Keratinocyte (primary cell): ENCODE results near the gene PSG1. TPM values are rescaled to one million over a fixed set of nuclear protein-coding genes. Genes with fewer than 3 reads are reported as not detected.
"Not testable (repeated sequence)": the region's sequence is repeated elsewhere in the genome, so short reads cannot be mapped to it uniquely, and the experiment has no call there.

Experiments used
- DNase-seq: peaks from one replicate; pipeline ENCODE4 v3.0.0-alpha.2; 2011; ENCODE audit warnings: low read depth, missing footprints, low spot score
- FAIRE-seq: peaks from 2 replicates; lab custom pipeline; 2011; peaks lifted over from hg19 to GRCh38; lab: Jason Lieb, UNC
- H2AFZ ChIP-seq: 2 replicates; pipeline ENCODE4 v1.6.0; 2012; ENCODE audit warnings: low read length, control low read depth, inconsistent platforms; ENCODE audit not compliant: control insufficient read depth
- H3K27ac ChIP-seq: 2 replicates; pipeline ENCODE4 v1.5.1; 2011; ENCODE audit warnings: low read length; ENCODE audit not compliant: control insufficient read depth, insufficient read depth
- H3K27me3 ChIP-seq: 3 replicates; pipeline ENCODE4 v1.6.0; 2011; ENCODE audit warnings: low read length; ENCODE audit not compliant: control insufficient read depth, insufficient read depth; ENCODE audit errors: extremely low read depth
- H3K36me3 ChIP-seq, 2 experiments: 2 replicates in 1 of 2; 3 replicates in 1 of 2; pipeline ENCODE4 v1.5.1; 2011; ENCODE audit warnings: low read length in 2 of 2, mild to moderate bottlenecking in 1 of 2; ENCODE audit not compliant: control insufficient read depth in 2 of 2, insufficient read depth in 2 of 2; ENCODE audit errors: extremely low read depth in 1 of 2
- H3K4me1 ChIP-seq: 3 replicates; pipeline ENCODE4 v1.5.1; 2011; ENCODE audit warnings: low read length; ENCODE audit not compliant: control insufficient read depth, insufficient read depth; ENCODE audit errors: extremely low read depth
- H3K4me2 ChIP-seq: 3 replicates; pipeline ENCODE4 v1.6.0; 2011; ENCODE audit warnings: low read depth, low read length; ENCODE audit not compliant: control insufficient read depth, insufficient read depth; ENCODE audit errors: extremely low read depth
- H3K4me3 ChIP-seq, 3 experiments: fragments of 200-600 bp in 1 of 3; sonication (generic) in 1 of 3; 2 replicates in 2 of 3; 3 replicates in 1 of 3; pipeline ENCODE4 v1.5.1; 2011 to 2016; ENCODE audit warnings: low read length in 3 of 3, mild to moderate bottlenecking in 3 of 3, control low read depth in 2 of 3, inconsistent platforms in 1 of 3, low read depth in 1 of 3, mixed read lengths in 1 of 3, mixed run types in 1 of 3, moderate library complexity in 1 of 3; ENCODE audit not compliant: control insufficient read depth in 2 of 3, insufficient read depth in 2 of 3; ENCODE audit errors: extremely low read depth in 1 of 3
- H3K79me2 ChIP-seq: 2 replicates; pipeline ENCODE4 v1.6.0; 2012; ENCODE audit warnings: low read length; ENCODE audit not compliant: control insufficient read depth, insufficient read depth
- H3K9ac ChIP-seq: 3 replicates; pipeline ENCODE4 v1.6.0; 2011; ENCODE audit warnings: low read length; ENCODE audit not compliant: control insufficient read depth, insufficient read depth; ENCODE audit errors: extremely low read depth
- H3K9me1 ChIP-seq: 3 replicates; pipeline ENCODE4 v1.6.0; 2011; ENCODE audit warnings: low read length; ENCODE audit not compliant: control insufficient read depth, insufficient read depth; ENCODE audit errors: extremely low read depth
- H3K9me3 ChIP-seq: 2 replicates; pipeline ENCODE4 v1.5.1; 2012; ENCODE audit warnings: low read depth, low read length; ENCODE audit not compliant: control insufficient read depth
- H4K20me1 ChIP-seq: 3 replicates; pipeline ENCODE4 v1.6.0; 2011; ENCODE audit warnings: low read length; ENCODE audit not compliant: control insufficient read depth, insufficient read depth; ENCODE audit errors: extremely low read depth
- CTCF ChIP-seq, 3 experiments: IDR thresholded peaks in 1 of 3; conservative IDR thresholded peaks in 1 of 3; optimal IDR thresholded peaks in 1 of 3; 2 replicates in 2 of 3; 3 replicates in 1 of 3; pipeline versions ENCODE3 to v1.5.1; 2011; ENCODE audit warnings: low read length in 3 of 3, mild to moderate bottlenecking in 3 of 3, moderate library complexity in 2 of 3, control low read depth in 1 of 3, inconsistent platforms in 1 of 3; ENCODE audit not compliant: insufficient read depth in 2 of 3; ENCODE audit errors: extremely low read depth in 1 of 3
- EZH2 ChIP-seq: IDR thresholded peaks from one replicate; pipeline ENCODE4 v1.6.1; 2012; ENCODE audit warnings: inconsistent platforms, mild to moderate bottlenecking, low read length, moderate library complexity
- dilution Hi-C: fragments of 300-500 bp; cut with MboI; formaldehyde crosslinking; loops from one replicate; pipeline ENCODE4 v1.7.0; 2020; ENCODE audit warnings: low sequenced_read_pairs; ENCODE audit not compliant: extremely low pct_ligation_motif_present
- polyA plus RNA-seq, 5 experiments: library from polyadenylated mRNA; depleted of rRNA in 3 of 5; stranded (reverse) in 3 of 5; stranded (forward) in 1 of 5; unstranded in 1 of 5; fragments of >200 nt; gene quantifications; 1 replicate in 1 of 5; 2 replicates in 3 of 5; 3 replicates in 1 of 5; pipeline versions ENCODE4 v1.2.1 to v1.2.3, GENCODE V29; 2011 to 2012; ENCODE audit warnings: missing spikeins in 2 of 5, low read depth in 1 of 5, low replicate concordance in 1 of 5

PSG1 gene
- polyA plus RNA-seq, 1 donor (not counting 4 experiments of a cell fraction or from before 2014, with no cell fraction given): 0.24 TPM

- H3K9ac ChIP-seq, H3K27me3 ChIP-seq, H3K36me3 ChIP-seq, H3K9me3 ChIP-seq, FAIRE-seq, H3K9me1 ChIP-seq, H4K20me1 ChIP-seq, dilution Hi-C loops, H3K79me2 ChIP-seq, DNase-seq: not testable (repeated sequence)
- peak overlapping the region in 1 of 3 experiments; percentile 12 for H3K4me3 ChIP-seq
- H3K4me2 ChIP-seq: peak overlapping the region; percentile 45
- peaks cover 30% of the 10 kb centered on the region for H3K4me1 ChIP-seq
- H2AFZ ChIP-seq: peak overlapping the region; percentile 26
- H3K27ac ChIP-seq: peak overlapping the region; percentile 91
Observed at GRCh38 chr19:42852821-42853220, 26.7 kb downstream of the PSG1 start.

GRCh38 chr19:42851718-42852280 is 27.7 kb downstream of the PSG1 start:
- H4K20me1 ChIP-seq, H3K36me3 ChIP-seq, dilution Hi-C loops, H3K27me3 ChIP-seq, DNase-seq, H3K9me1 ChIP-seq, H3K9me3 ChIP-seq, H3K79me2 ChIP-seq, H3K4me3 ChIP-seq: not testable (repeated sequence)
- Histone ChIP-seq H3K4me2 (peak overlapping the region; percentile 57), H2AFZ (peak overlapping the region; percentile 2), H3K27ac (peak overlapping the region; percentile 91), H3K4me1 (peaks cover 30% of the 10 kb centered on the region), H3K9ac (peak overlapping the region; percentile 57)
- FAIRE-seq: peak; percentile 69

- peak overlapping the region; percentile 57 for H3K4me2 ChIP-seq
- TF ChIP-seq CTCF (optimal IDR thresholded peaks at IDR 0.05 in 1 of 3, IDR thresholded peaks at IDR 0.05 in 1 of 3, conservative IDR thresholded peaks at IDR 0.05 in 1 of 3; ENCODE audit: extremely low read depth in 1 of 3, insufficient read depth in 2 of 3, low read length in 3 of 3) (no peak), EZH2 (no peak)
- peak overlapping the region; percentile 91 for H3K27ac ChIP-seq
- no peaks in the 10 kb centered on the region for H3K9me3 ChIP-seq
- no peaks in the 10 kb centered on the region for H4K20me1 ChIP-seq
- H3K9me1 ChIP-seq: no peaks in the 10 kb centered on the region
- no peaks in the 10 kb centered on the region for H3K27me3 ChIP-seq
- no peaks in the 10 kb centered on the region for H3K79me2 ChIP-seq
- no peaks in the 10 kb centered on the region for H3K36me3 ChIP-seq
- FAIRE-seq: peak; percentile 99
- peaks cover 30% of the 10 kb centered on the region for H3K4me1 ChIP-seq
- peak; percentile 88 for DNase-seq
- no peak overlapping the region for H2AFZ ChIP-seq
- dilution Hi-C loops: no loop called here
- peak overlapping the region in 1 of 3 experiments; percentile 42 for H3K4me3 ChIP-seq
- peak overlapping the region; percentile 57 for H3K9ac ChIP-seq
Observed at GRCh38 chr19:42850981-42851717, 28.4 kb downstream of the PSG1 start.
